GM12878 (cell line): ENCODE results near the gene ALB. TPM values are rescaled to one million over a fixed set of nuclear protein-coding genes. Genes with fewer than 3 reads are reported as not detected.

ENCODE experiments used
- ATAC-seq: fragments of 200-7000 bp; cut with Tn5 transposase; 3 replicates; pipeline ENCODE4 v1.9.1; 2020; ENCODE audit warnings: mild to moderate bottlenecking, moderate library complexity
- BruUV-seq: library from RNA; stranded (reverse); fragments of 400-500 nt; replicated peaks from 2 replicates; lab custom pipeline; 2021; lab: Mats Ljungman, UMichigan
- CTCF ChIA-PET: fragments of 300-600 bp; sonication (Branson Sonifier 250); formaldehyde crosslinking; extraction: SDS; loops from one replicate; lab custom pipeline; 2021; ENCODE audit warnings: inconsistent platforms; lab: Yijun Ruan, JAX
- POLR2A ChIA-PET: fragments of 350-600 bp; formaldehyde crosslinking; extraction: SDS; loops from one replicate; lab custom pipeline; 2021; ENCODE audit warnings: inconsistent platforms; lab: Charles Lee
- RAD21 ChIA-PET: fragments of 300-600 bp; sonication (Branson Sonifier 250); formaldehyde crosslinking; loops from one replicate; lab custom pipeline; 2023; ENCODE audit warnings: antibody characterized with exemption; ENCODE audit not compliant: unreplicated experiment; lab: Charles Lee
- SMC1A ChIA-PET: fragments of 300-600 bp; sonication (Branson Sonifier 250); formaldehyde crosslinking; loops from one replicate; lab custom pipeline; 2023; ENCODE audit not compliant: unreplicated experiment, uncharacterized antibody; lab: Charles Lee
- DNase-seq: peaks from one replicate; pipeline ENCODE4 v3.0.0-alpha.2; 2011; ENCODE audit warnings: low read depth, low spot score
- FAIRE-seq: peaks from 3 replicates; lab custom pipeline; 2011; peaks lifted over from hg19 to GRCh38; lab: Jason Lieb, UNC
- H2AFZ ChIP-seq: 2 replicates; pipeline ENCODE4 v1.6.0; 2011; ENCODE audit warnings: low read depth, low read length, control low read depth; ENCODE audit not compliant: control insufficient read depth
- H3K27ac ChIP-seq: 2 replicates; pipeline ENCODE4 v1.5.1; 2011; ENCODE audit warnings: control low read depth; ENCODE audit not compliant: control insufficient read depth, insufficient read depth
- H3K27me3 ChIP-seq, 2 experiments: replicated peaks in 1 of 2; 2 replicates each; pipeline versions ENCODE4 v1.6.0 to v1.6.1; 2011; ENCODE audit warnings: low read length in 1 of 2; ENCODE audit not compliant: control insufficient read depth in 2 of 2, insufficient read depth in 2 of 2
- H3K36me3 ChIP-seq, 2 experiments: 2 replicates each; pipeline ENCODE4 v1.5.1; 2011; ENCODE audit warnings: low read length in 1 of 2; ENCODE audit not compliant: control insufficient read depth in 2 of 2, insufficient read depth in 2 of 2
- H3K4me1 ChIP-seq: 2 replicates; pipeline ENCODE4 v1.6.1; 2011; ENCODE audit warnings: mild to moderate bottlenecking, low read length, moderate library complexity, mixed read lengths; ENCODE audit not compliant: control insufficient read depth, insufficient read depth
- H3K4me2 ChIP-seq: 2 replicates; pipeline ENCODE4 v1.6.0; 2011; ENCODE audit warnings: control low read depth; ENCODE audit not compliant: control insufficient read depth, insufficient read depth
- H3K4me3 ChIP-seq: fragments of 200-600 bp; sonication (generic); 2 replicates; pipeline ENCODE4 v1.5.1; 2016
- H3K79me2 ChIP-seq: 2 replicates; pipeline ENCODE4 v1.6.0; 2011; ENCODE audit warnings: low read length; ENCODE audit not compliant: control insufficient read depth, insufficient read depth
- H3K9ac ChIP-seq: 2 replicates; pipeline ENCODE4 v1.8.0; 2011; ENCODE audit warnings: low read length, control low read depth, mixed read lengths; ENCODE audit not compliant: control insufficient read depth, insufficient read depth
- H3K9me3 ChIP-seq: replicated peaks from 3 replicates; pipeline ENCODE4 v1.5.1; 2011; ENCODE audit warnings: mild to moderate bottlenecking, low read length; ENCODE audit not compliant: control insufficient read depth, insufficient read depth
- H4K20me1 ChIP-seq: 2 replicates; pipeline ENCODE4 v1.6.0; 2011; ENCODE audit not compliant: control insufficient read depth, insufficient read depth
- BCL11A ChIP-seq: IDR thresholded peaks from 2 replicates; pipeline ENCODE4 v1.6.1; 2011; ENCODE audit warnings: low read depth, low read length
- BHLHE40 ChIP-seq, 2 experiments: fragments of 450-650 bp in 1 of 2; IDR thresholded peaks; 2 replicates each; pipeline ENCODE4 v1.6.1; 2011 to 2017; ENCODE audit warnings: low read depth in 2 of 2, borderline replicate concordance in 1 of 2, improper control_type of control experiment in 1 of 2, low read length in 1 of 2, mild to moderate bottlenecking in 1 of 2
- CREM ChIP-seq: IDR thresholded peaks from 2 replicates; pipeline ENCODE4 v1.6.1; 2014; ENCODE audit warnings: antibody characterized with exemption, low read depth
- EP300 ChIP-seq, 2 experiments: fragments of 150-350 bp in 1 of 2; IDR thresholded peaks; 2 replicates each; pipeline ENCODE4 v1.6.1; 2011 to 2012; ENCODE audit warnings: low read depth in 2 of 2, low read length in 2 of 2, borderline replicate concordance in 1 of 2, improper control_type of control experiment in 1 of 2, inconsistent platforms in 1 of 2; ENCODE audit not compliant: control insufficient read depth in 1 of 2
- HSF1 ChIP-seq: fragments of 150-350 bp; IDR thresholded peaks from 2 replicates; pipeline ENCODE4 v1.6.1; 2014; ENCODE audit warnings: mild to moderate bottlenecking, low read depth, low read length
- NBN ChIP-seq: fragments of 450-650 bp; IDR thresholded peaks from 2 replicates; pipeline ENCODE4 v1.6.1; 2016
- NR2C1 ChIP-seq: fragments of 450-650 bp; IDR thresholded peaks from 2 replicates; pipeline ENCODE4 v1.6.1; 2017; ENCODE audit warnings: antibody characterized with exemption, mild to moderate bottlenecking, moderate library complexity
- PKNOX1 ChIP-seq: fragments of 450-650 bp; IDR thresholded peaks from 2 replicates; pipeline ENCODE4 v1.6.1; 2016; ENCODE audit warnings: mild to moderate bottlenecking
- STAT1 ChIP-seq: fragments of 450-650 bp; conservative IDR thresholded peaks from 2 replicates; pipeline ENCODE4 v1.6.1; 2014; ENCODE audit warnings: antibody characterized with exemption, mild to moderate bottlenecking
- YBX1 ChIP-seq: fragments of 450-650 bp; IDR thresholded peaks from 2 replicates; pipeline ENCODE4 v1.6.1; 2016; ENCODE audit warnings: antibody characterized with exemption
- ZBTB4 ChIP-seq: fragments of 450-650 bp; formaldehyde crosslinking; IDR thresholded peaks from 2 replicates; pipeline ENCODE4 v1.4.0; 2022; ENCODE audit warnings: mild to moderate bottlenecking, moderate library complexity
- ZNF207 ChIP-seq: fragments of 450-650 bp; IDR thresholded peaks from 2 replicates; pipeline ENCODE4 v1.6.1; 2014; ENCODE audit warnings: antibody characterized with exemption, mild to moderate bottlenecking, borderline replicate concordance
- ZNF384 ChIP-seq: IDR thresholded peaks from 2 replicates; pipeline ENCODE4 v1.6.1; 2012; ENCODE audit warnings: low read depth, mild to moderate bottlenecking, low read length, improper control_type of control experiment, borderline replicate concordance
- ZNF592 ChIP-seq: fragments of 450-650 bp; IDR thresholded peaks from 2 replicates; pipeline ENCODE4 v1.6.1; 2017; ENCODE audit warnings: mild to moderate bottlenecking, moderate library complexity
- WGBS: methylation state at CpG from one replicate; pipeline ENCODE4 v1.1.6; 2016; ENCODE audit warnings: low lambda C conversion rate; ENCODE audit not compliant: insufficient replicate concordance, insufficient coverage; ENCODE audit errors: missing lambda C conversion rate; 5-methylcytosine and 5-hydroxymethylcytosine counted together
- in situ Hi-C: fragments of 300-500 bp; cut with MboI; formaldehyde crosslinking; loops from 9 replicates; pipeline ENCODE4 v1.14.3; 2018; ENCODE audit warnings: mixed read lengths
- intact Hi-C: fragments of 100-400 bp; cut with micrococcal nuclease; formaldehyde crosslinking; loops from one replicate; pipeline ENCODE4 v1.14.2; 2022; ENCODE audit not compliant: unreplicated experiment
- polyA plus RNA-seq, 11 experiments: library from polyadenylated mRNA; depleted of rRNA in 4 of 11; unstranded in 6 of 11; stranded (reverse) in 5 of 11; fragments of >200 nt; fragmentation: Nextera tagmentation in 4 of 11; fragmentation: Illumina TruSeq in 1 of 11; extraction: Ambion mirVana in 4 of 11; extraction: Trizol in 1 of 11; gene quantifications; 1 replicate in 1 of 11; 2 replicates in 10 of 11; pipeline versions ENCODE4 v1.2.1 to v1.2.3, GENCODE V29; 2011 to 2016; ENCODE audit warnings: inconsistent platforms in 2 of 11, missing spikeins in 2 of 11, low read depth in 1 of 11
- total RNA-seq, 4 experiments: library from RNA; depleted of rRNA in 3 of 4; stranded (reverse); fragments of >200 nt in 3 of 4; fragmentation: Illumina TruSeq in 1 of 4; extraction: Trizol in 1 of 4; gene quantifications; 2 replicates each; pipeline versions ENCODE4 v1.2.1 to v1.2.3, GENCODE V29; 2013 to 2021

The ALB gene
- total and polyA plus RNA-seq, 10 of the 15 experiments (the other 5 are each of a cell fraction or from before 2014, with no cell fraction given), result 0.05 to 29.0 TPM; not detected in 8

- TF ChIP-seq ZBTB4 (CRISPR knock-in tag), result no peak
- no peak for TF ChIP-seq NBN
- no peak for TF ChIP-seq STAT1
- TF ChIP-seq BCL11A, result no peak
- no peak for TF ChIP-seq NR2C1
- no peak for TF ChIP-seq PKNOX1
Measured at GRCh38 chr4:73453701-73454005, 49.6 kb downstream of the ALB start (continued).

- FAIRE-seq (no peak), DNase-seq (no peak), ATAC-seq (no peak)
- H3K79me2 ChIP-seq, result no peaks in the 10 kb centered on the region
- H2AFZ ChIP-seq, result no peak overlapping the region
- no peaks in the 10 kb centered on the region for H3K27me3 ChIP-seq
- in situ Hi-C loops, result loop anchor here (10.0 kb wide), 1 partner anchor 60 kb away; no protein-coding TSS in a partner anchor
- H3K27ac ChIP-seq, result no peak overlapping the region
- POLR2A ChIA-PET, result no interaction called here
- no peak overlapping the region for H3K9ac ChIP-seq
- H3K9me3 ChIP-seq, result no peaks in the 10 kb centered on the region
- WGBS, result 12% methylated on average over 3 of the region's 3 CpGs
- no TSS peak for BruUV-seq
- H4K20me1 ChIP-seq, result no peaks in the 10 kb centered on the region
- H3K4me2 ChIP-seq, result no peak overlapping the region
- H3K4me3 ChIP-seq, result no peak overlapping the region
- intact Hi-C loops, result no loop called here
- SMC1A ChIA-PET, result no interaction called here
- CTCF ChIA-PET, result no interaction called here
- no peaks in the 10 kb centered on the region for H3K4me1 ChIP-seq
- H3K36me3 ChIP-seq, result no peaks in the 10 kb centered on the region
- RAD21 ChIA-PET, result interaction anchor here (0.6 kb wide), 1 partner anchor 1297 kb away, joined by 3 read pairs; no protein-coding TSS in a partner anchor
- TF ChIP-seq ZNF207 (no peak), BHLHE40 (IDR thresholded peaks at IDR 0.05; ENCODE audit: borderline replicate concordance in 1 of 2, low read depth in 2 of 2, low read length in 1 of 2) (no peak), CREM (no peak), HSF1 (no peak), ZNF592 (no peak), ZNF384 (no peak), EP300 (IDR thresholded peaks at IDR 0.05; ENCODE audit: borderline replicate concordance in 1 of 2, control insufficient read depth in 1 of 2, low read depth in 2 of 2, low read length in 2 of 2) (no peak), YBX1 (no peak)
Measured at GRCh38 chr4:73454920-73455319, 50.8 kb downstream of the ALB start.
